Body of pancreas (tissue), 4 donors: ENCODE results near the gene TEX44. TPM values are rescaled to one million over a fixed set of nuclear protein-coding genes. Genes with fewer than 3 reads are reported as not detected.

Experiments used
- ATAC-seq: fragments of 150-250 bp; one replicate; pipeline ENCODE4 v1.9.1; 2016
- DNase-seq, 4 donors: peaks; one replicate each; pipeline ENCODE4 v3.0.0-alpha.2; 2019
- H3K27ac ChIP-seq, 4 donors: fragments of 200-600 bp; sonication (generic); 1 replicate in 3 of 4; 2 replicates in 1 of 4; pipeline versions ENCODE4 v1.5.1 to v1.6.1; 2016 to 2019; ENCODE audit warnings: mild to moderate bottlenecking in 1 of 4, mixed read lengths in 1 of 4, moderate library complexity in 1 of 4
- H3K27me3 ChIP-seq, 2 donors: fragments of 200-600 bp; sonication (generic); one replicate each; pipeline ENCODE4 v1.6.0; 2016; ENCODE audit warnings: mild to moderate bottlenecking in 1 of 2
- H3K36me3 ChIP-seq, 2 donors: fragments of 200-600 bp; sonication (generic); replicated peaks in 1 of 2; 2 replicates each; pipeline ENCODE4 v1.5.1; 2016; ENCODE audit warnings: low read depth in 2 of 2; ENCODE audit not compliant: insufficient read depth in 1 of 2
- H3K4me1 ChIP-seq: fragments of 200-600 bp; sonication (generic); one replicate; pipeline ENCODE4 v1.6.0; 2016
- H3K4me3 ChIP-seq, 2 donors: fragments of 200-600 bp; sonication (generic); 1 replicate in 1 of 2; 2 replicates in 1 of 2; pipeline ENCODE4 v1.5.1; 2016 to 2019
- H3K9me3 ChIP-seq, 3 donors: fragments of 200-600 bp; sonication (generic); 1 replicate in 2 of 3; 2 replicates in 1 of 3; pipeline ENCODE4 v1.5.1; 2016
- CTCF ChIP-seq, 7 experiments: fragments of 450-650 bp in 4 of 7; fragments of 200-600 bp in 3 of 7; sonication (generic) in 3 of 7; IDR thresholded peaks; one replicate each; pipeline ENCODE4 v1.5.1; 2016 to 2019; ENCODE audit warnings: antibody characterized with exemption in 7 of 7
- POLR2A ChIP-seq, 3 donors: fragments of 450-650 bp; IDR thresholded peaks; one replicate each; pipeline ENCODE4 v1.6.1; 2016; ENCODE audit warnings: antibody characterized with exemption in 3 of 3, mild to moderate bottlenecking in 2 of 3
- WGBS, 2 donors: methylation state at CpG; one replicate each; pipeline ENCODE4 v1.1.5; 2017; 5-methylcytosine and 5-hydroxymethylcytosine counted together
- intact Hi-C: fragments of 100-400 bp; cut with DNase I; formaldehyde crosslinking; loops from one replicate; pipeline ENCODE4 v1.15.1; 2023
- total RNA-seq, 2 donors: library from RNA; depleted of rRNA; stranded (reverse); fragments of >200 nt; gene quantifications; one replicate each; pipeline ENCODE4 v1.1.0, GENCODE V29; 2016

The TEX44 gene
- not detected for total RNA-seq

GRCh38 chr2:231592636-231593145 lies at the start of gene TEX44:
TSS of gene TEX44 (plus strand) at chr2:231592864. CDS start at chr2:231592952, 88 bp downstream.
- intact Hi-C loops: no loop called here
- WGBS, 2 donors: 87 to 90% methylated on average over 1 to 6 of the region's 6 CpGs
- H3K9me3 ChIP-seq: no peaks in the 10 kb centered on the region
- no peak for ATAC-seq
- no peaks in the 10 kb centered on the region for H3K27me3 ChIP-seq
- H3K4me3 ChIP-seq: no peak within 1 kb of the TSS
- H3K27ac ChIP-seq: no peak within 1 kb of the TSS
- TF ChIP-seq CTCF (IDR thresholded peaks at IDR 0.05) (no peak), POLR2A (IDR thresholded peaks at IDR 0.05) (no peak)
- H3K36me3 ChIP-seq: no peaks in the 10 kb centered on the region
- no peaks in the 10 kb centered on the region for H3K4me1 ChIP-seq
- DNase-seq: no peak

DNA sequence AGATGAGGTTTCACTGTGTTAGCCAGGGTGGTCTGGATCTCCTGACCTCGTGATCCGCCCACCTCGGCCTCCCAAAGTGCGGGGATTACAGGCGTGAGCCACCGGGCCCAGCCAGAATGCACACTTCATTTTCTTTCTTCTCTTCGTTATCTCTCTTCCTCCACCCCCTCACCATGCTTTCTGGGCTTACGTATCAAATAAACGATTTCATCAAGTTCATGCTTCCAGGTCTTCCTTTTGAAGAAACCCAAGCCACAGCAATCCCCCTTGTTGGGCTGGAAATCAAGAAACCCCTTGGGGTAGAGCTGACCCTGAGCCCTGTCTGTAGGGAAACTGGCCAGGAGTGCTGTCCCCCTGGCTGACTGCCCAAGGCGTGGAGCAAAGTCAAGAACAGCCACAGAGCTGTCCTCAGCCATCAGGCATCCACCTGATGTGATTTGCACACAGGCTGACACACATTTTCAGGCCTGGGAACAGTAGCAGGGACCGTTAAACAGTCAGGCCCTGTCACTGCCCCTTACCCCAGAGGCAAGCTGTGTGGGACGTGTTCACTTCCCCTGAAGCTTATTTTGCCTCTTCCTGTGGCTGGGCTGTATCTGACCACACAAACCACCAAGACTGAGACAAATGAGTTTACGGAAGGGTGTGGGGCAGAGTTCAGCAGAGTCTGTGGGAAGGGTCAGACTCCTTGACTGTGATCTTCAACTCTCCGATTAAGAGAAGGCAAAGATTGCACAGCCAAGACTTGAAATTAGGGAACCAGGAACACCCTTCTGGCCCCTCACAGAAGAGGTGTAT lies 47.4 kb upstream of the TEX44 start:
- H3K4me1 ChIP-seq: no peaks in the 10 kb centered on the region
- H3K9me3 ChIP-seq: no peaks in the 10 kb centered on the region
- intact Hi-C loops: no loop called here
- DNase-seq (peak in 2 of 4 donors; percentile 13 to 64), ATAC-seq (peak; percentile 24)
- H3K27ac ChIP-seq: no peak overlapping the region
- no peak for TF ChIP-seq POLR2A (IDR thresholded peaks at IDR 0.05)
- TF ChIP-seq CTCF (IDR thresholded peaks at IDR 0.05): no peak
- WGBS, 2 donors: 56 to 67% methylated on average over 13 to 14 of the region's 14 CpGs
- no peaks in the 10 kb centered on the region for H3K27me3 ChIP-seq
- H3K4me3 ChIP-seq: no peak overlapping the region
- H3K36me3 ChIP-seq: no peaks in the 10 kb centered on the region

- no peak overlapping the region for H3K4me3 ChIP-seq
- intact Hi-C loops: no loop called here
- H3K4me1 ChIP-seq: no peaks in the 10 kb centered on the region
- no peaks in the 10 kb centered on the region for H3K36me3 ChIP-seq
- DNase-seq: no peak
- TF ChIP-seq POLR2A (IDR thresholded peaks at IDR 0.05): no peak
- no peak for TF ChIP-seq CTCF (IDR thresholded peaks at IDR 0.05)
- ATAC-seq: no peak
- no peaks in the 10 kb centered on the region for H3K27me3 ChIP-seq
- WGBS, 2 donors: 80 to 83% methylated on average over 13 of the region's 13 CpGs
- no peak overlapping the region for H3K27ac ChIP-seq
- H3K9me3 ChIP-seq: no peaks in the 10 kb centered on the region
Measured at GRCh38 chr2:231546014-231546715, 46.5 kb upstream of the TEX44 start.

- peaks cover 0 to under 1% (median 0%) of the 10 kb centered on the region in 3 donors for H3K9me3 ChIP-seq
- 90 to 91% methylated on average over 12 of the region's 12 CpGs for WGBS, 2 donors
Measured at GRCh38 chr2:231547315-231548110, 45.2 kb upstream of the TEX44 start.

More at GRCh38 chr2:231547315-231548110, 45.2 kb upstream of the TEX44 start:
- TF ChIP-seq POLR2A (IDR thresholded peaks at IDR 0.05) (no peak), CTCF (IDR thresholded peaks at IDR 0.05) (no peak)
- H3K27ac ChIP-seq: no peak overlapping the region
- no peak overlapping the region for H3K4me3 ChIP-seq
- H3K4me1 ChIP-seq: no peaks in the 10 kb centered on the region
- ATAC-seq: no peak
- no peaks in the 10 kb centered on the region for H3K27me3 ChIP-seq
- intact Hi-C loops: no loop called here
- no peak for DNase-seq
- H3K36me3 ChIP-seq: no peaks in the 10 kb centered on the region
